GF-D8 (cell line): ENCODE measurements around the gene TRAF2.

Experiments
- DNase-seq: peaks from one replicate; lab custom pipeline; 2025; lab: John Stamatoyannopoulos, UW

Gene TRAF2

DNA sequence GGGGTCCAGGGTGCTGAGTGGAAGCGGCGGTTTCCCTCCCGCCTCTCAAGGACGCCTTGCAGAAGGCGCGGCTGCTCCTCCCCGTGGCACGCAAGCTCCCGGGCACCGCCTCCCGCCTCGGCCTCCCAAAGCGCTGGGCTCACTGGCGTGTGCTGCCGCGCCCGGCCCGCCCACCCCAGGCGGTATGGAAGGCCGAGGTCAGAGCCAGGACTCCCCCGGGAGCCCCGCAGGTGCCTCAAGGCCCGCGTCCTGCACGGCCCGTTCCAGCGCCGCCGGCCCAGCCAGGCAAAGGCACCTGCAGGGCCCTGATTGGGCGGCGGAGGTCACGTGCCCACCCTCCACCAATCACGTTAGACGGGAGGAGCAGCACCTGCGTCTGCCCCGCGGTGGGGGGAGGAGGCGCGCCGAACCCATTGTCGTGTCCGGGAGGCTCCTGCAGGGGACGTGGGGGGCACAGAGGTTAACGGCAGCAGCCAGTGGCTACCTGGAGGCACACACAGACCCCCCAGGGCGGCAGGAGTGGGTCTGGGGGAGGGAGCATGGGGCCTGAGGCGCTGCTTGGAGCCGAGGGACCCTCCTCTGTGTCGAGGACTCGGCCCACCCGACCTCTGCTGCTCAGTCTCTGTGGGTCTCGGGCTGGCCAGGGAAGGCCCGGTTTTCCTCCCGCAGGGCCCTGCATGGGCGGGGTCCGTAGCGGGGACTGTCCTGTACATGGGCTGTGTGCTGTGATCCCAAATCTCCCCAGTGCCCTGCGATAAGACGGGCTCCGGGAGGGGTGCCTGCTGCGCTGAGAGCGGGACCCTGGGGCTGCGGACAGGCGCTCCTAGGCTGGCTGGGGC is 63.7 kb downstream of the TRAF2 start:
- peak; percentile 75 for DNase-seq

DNA sequence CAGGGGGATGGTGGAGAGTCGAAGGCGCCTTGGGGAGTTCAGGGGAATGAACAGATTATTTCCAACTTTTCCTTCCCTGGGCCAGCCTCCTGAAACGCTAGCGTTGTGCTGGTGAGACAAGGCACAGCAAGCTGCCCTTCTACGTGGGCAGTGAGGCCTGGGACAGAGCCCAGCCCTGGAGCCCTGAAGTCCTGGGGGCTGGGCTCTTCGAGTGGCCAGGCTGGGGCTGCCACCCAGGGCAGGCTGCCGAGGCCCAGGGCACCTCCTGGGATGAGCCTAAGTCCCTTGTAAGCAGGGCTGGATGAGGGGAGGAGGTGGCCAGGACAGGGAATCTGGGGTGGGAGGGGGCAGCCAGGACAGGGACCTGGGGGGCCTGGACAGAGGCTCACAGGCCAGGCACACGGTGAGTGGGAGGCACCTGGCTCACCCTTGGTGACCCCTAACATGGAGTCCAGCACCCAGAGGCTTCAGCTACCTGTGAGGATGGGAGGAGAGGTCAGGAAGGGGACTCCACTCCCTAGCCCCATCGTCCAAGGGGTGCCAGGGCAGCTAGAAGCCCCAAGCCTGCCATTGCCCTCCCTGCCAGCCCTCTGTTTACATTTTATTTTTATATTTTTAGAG is 64.5 kb downstream of the TRAF2 start:
- no peak for DNase-seq

DNA sequence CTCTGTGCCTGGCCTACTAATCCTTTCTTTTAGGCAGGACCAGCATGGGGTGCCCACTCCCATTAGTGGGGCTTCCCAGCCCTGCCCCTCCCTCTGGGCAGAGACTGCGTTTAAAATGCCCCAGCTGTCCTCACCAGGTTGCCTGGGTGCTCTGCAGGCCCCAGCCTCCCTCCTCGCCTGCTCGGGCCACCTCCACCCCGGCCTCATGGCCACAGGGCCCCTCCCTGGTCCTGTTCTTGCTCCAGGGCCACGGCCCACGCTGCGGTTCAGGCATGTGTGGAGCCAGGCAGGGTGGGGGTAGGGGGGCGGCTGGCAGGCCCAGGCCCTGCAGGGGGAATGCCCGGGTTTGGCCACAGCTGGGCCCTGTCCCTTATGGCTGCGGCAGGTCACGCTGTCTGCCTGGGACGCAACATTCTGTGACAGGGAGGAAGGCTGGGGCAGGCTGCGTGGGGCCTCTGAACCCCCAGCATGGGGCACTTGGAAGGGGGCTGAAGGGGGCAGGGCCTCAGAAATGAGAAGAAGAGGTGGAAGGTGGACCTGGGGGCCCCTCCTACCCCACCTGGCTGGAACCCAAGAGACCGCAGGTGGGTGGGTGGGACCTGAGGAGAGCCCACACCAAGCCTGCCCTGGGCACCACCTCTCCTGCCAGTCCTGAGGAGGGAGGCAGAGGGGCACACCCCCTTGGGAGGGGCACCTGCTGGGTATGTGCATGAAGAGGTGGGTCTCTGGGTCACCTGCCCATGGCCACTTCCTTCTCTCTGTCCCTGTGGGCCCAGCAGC is 65.4 kb downstream of the TRAF2 start, which contains the start of gene LCN12:
Gene LCN12 (plus strand): TSS at position 733 of the 780 bp plus-strand sequence. CDS start 55 bp downstream, outside the sequence.
- DNase-seq: no peak

- no peak for DNase-seq
These were observed 66.1 kb downstream of the TRAF2 start for GRCh38 chr9:136952321-136952850.

DNA sequence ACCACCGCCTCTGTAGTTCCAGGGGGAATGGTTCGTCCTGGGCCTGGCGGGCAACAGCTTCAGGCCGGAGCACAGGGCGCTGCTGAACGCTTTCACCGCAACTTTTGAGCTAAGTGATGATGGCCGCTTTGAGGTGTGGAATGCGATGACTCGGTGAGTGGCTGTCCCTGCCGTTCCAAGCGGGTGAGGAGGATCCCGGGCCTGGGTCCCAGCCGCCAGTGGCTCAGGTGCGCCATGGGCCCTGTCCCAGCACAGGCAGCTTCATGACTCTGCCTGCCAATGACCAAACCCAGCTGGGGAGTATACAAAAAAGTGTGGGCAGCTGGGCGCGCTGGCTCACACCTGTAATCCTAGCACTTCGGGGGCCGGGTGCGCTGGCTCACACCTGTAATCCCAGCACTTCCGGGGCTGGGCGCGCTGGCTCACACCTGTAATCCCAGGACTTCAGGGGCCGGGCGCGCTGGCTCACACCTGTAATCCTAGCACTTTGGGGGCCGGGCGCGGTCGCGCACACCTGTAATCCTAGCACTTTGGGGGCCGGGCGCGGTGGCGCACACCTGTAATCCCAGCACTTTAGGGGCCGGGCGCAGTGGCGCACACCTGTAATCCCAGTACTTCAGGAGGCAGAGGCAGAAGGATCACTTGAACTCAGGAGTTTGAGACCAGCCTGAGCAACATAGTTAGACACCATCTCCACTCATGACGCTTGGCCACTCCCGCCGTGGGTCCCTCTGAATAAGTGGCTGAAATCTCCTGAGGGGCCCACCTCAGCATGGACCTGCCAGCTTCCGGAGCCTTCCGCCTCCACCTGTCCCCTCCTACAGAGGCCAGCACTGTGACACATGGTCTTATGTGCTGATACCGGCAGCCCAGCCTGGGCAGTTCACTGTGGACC is 66.8 kb downstream of the TRAF2 start:
- no peak for DNase-seq

GRCh38 chr9:136953771-136954269 is 67.5 kb downstream of the TRAF2 start:
- DNase-seq: no peak

DNA sequence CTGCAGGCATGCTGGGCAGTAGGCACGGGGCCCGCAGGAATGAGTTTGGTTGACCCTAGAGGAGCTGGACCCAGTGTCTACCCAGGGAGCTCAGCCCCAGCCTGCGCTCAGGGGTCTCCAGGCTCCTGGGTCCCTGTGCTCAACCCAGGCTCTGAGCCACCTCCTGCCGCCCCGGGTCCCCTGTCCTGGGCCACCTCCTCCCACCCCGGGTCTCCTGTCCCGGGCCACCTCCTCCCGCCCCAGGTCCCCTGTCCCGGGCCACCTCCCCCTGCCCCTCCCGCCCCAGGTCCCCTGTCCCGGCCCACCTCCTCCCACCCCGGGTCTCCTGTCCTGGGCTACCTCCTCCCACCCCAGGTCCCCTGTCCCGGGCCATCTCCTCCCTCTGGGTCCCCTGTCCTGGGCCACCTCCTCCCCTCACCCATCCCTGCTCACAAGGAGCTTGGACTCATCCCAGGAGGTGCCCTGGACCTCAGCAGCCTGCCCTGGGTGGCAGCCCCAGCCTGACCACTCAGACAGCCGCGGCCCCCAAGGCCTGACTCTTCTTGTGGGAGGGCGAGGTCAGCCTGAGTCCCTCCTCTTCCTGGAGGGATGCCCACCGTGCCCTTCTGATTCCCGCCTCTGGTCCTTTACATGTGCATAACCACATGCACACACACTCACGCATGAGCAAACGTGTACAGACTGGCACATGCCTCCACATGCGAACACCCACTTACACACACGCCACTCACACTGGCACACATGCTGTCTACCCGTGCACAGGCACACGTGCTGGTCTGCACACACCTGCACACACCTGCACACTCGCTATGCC is 68.2 kb downstream of the TRAF2 start:
- no peak for DNase-seq

DNA sequence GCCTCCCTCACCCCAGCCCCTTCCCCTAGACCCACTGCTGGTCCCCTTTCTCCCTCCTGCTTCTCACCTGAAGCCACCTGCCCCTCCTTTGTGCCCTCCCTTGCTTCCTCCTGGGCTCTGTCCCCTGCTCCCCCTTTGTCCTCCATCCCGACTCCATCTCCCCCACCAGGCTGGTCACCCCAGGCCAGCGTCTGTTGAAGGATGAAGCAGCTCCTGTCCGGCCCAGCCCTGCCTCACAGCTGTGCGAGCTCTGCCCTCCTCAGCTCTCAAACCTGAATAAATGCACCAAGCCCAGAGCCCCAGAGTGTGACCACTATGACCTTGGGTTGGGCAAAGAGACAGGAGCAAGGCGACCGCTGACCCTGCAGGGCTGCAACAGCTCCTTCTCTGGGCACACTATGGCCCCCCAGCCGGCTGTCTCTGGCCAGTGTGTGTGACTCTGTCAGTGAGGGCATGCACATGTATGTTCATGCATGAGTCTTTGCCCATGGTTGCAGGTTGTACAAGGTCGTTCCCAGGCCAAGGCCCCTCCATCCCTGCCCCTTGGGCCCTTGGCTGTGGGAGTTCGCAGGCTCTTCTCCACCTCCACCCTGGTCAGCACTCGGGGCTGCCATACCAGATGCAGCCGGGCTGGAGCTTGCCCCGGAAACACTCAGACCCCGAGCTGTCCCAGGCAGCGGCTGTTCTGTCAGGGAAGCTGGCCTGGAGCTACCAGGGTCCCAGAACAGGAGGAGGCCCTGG is 69.1 kb downstream of the TRAF2 start:
- no peak for DNase-seq

DNA sequence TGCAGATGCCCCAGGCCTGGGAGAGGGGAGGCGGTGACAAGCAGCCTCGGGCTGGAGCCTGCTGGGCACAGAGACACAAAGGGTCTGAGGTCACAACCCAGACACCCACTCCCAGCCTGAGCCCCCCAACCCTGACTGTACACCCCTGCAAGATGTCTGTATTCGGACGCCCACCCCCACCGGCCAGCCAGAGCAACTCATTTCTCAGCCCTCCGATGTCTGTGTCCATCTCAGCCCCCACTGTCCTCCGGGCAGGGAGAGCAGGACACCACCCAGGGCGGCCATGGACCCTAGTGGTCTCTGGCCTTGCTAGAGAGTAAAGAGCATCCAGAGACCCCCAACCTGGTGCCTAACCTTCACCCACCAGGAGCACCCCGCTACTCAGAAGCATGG is 69.6 kb downstream of the TRAF2 start:
- no peak for DNase-seq

DNA sequence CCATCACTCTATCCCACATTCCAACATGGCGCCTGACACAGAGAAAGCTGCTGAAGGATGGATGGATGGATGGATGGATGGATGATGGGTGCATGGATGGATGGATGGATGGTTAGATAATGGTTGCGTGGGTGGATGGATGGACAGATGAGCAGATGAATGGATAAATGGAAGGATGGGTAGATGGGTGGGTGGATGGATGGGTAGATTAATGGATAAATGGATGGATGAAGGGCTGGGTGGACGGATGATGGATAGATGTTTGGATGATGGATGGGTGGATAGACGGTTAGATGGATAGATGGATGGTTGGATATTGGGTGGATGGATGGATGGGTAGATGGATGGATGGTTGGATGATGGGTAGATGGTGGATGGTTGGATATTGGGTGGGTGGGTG is 70.3 kb downstream of the TRAF2 start:
- DNase-seq: no peak

- DNase-seq: no peak
These were observed 71.1 kb downstream of the TRAF2 start for GRCh38 chr9:136957461-136957860.

DNA sequence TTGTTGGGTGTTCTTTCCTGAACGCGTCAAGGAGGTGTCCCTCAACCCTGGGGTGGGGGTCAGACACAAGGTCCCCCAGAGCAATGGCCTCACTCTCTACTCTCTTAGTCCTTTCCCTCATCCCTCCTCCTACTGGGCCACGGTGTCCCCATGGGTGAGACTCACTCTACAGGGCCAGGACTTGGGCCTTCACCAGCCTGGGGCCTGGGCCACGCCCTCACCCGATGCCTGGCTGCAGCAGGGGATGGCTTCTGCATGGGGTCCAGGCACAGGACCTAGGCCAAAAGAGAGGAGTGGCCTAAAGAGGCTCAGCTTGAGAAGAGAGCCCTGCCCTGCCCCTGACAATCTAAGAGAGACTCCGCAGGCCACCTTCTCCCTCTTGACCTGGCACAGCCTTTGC is 71.6 kb downstream of the TRAF2 start:
- DNase-seq: no peak

- DNase-seq: no peak
These were observed 72.2 kb downstream of the TRAF2 start for GRCh38 chr9:136958473-136958872.

- DNase-seq: no peak
These were observed 72.9 kb downstream of the TRAF2 start for GRCh38 chr9:136958898-136959850.

DNA sequence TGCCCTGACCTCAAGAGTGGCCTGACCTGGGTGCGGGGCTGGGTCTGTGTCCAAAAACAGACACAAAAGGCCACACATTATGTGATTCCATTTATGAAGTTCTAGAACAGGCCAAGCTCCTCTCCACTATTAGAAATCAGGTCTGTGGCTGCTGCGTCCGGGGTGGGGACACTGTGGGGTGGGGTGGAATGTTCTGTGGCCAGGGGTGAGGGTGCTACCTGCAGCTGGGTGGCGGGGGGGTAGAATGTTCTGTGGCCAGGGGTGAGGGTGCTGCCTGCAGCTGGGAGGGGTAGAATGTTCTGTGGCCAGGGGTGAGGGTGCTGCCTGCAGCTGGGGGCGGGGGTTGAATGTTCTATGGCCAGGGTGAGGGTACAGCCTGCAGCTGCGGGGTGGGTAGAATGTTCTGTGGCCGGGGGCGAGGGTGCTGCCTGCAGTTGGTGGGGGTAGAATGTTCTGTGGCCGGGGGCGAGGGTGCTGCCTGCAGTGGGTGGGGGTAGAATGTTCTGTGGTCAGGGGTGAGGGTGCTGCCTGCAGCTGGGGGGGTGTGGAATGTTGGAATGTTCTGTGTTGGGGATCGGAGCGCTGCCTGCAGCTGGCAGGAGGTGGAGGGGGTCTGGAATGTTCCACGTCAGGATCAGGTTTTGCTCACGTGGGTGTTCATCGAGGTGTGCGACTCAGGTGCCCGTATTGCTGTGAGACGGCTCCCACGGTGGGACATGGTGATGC is 74.1 kb downstream of the TRAF2 start:
- no peak for DNase-seq

- no peak for DNase-seq
These were observed 74.6 kb downstream of the TRAF2 start for GRCh38 chr9:136960938-136961275.

- DNase-seq: no peak
These were observed 75.2 kb downstream of the TRAF2 start for GRCh38 chr9:136961279-136962065.
